ENCODE measurements around the gene CRNN.

CRNN gene

GRCh38 chr1:152415454-152416227 is 1.6 kb upstream of the CRNN start:
- DNase-seq: no peak

- no peak for DNase-seq
Measured at GRCh38 chr1:152412756-152413155, 1.3 kb downstream of the CRNN start.

- no peak for DNase-seq
Measured at GRCh38 chr1:152411134-152411533, 2.9 kb downstream of the CRNN start.

GRCh38 chr1:152410599-152410998 is 3.5 kb downstream of the CRNN start:
- no peak for DNase-seq

GRCh38 chr1:152410028-152410427 is 4.0 kb downstream of the CRNN start:
- no peak for DNase-seq

GRCh38 chr1:152408664-152409063 is 5.4 kb downstream of the CRNN start:
- no peak for DNase-seq

- no peak for DNase-seq
Measured at GRCh38 chr1:152398812-152399698, 15.0 kb downstream of the CRNN start.

GRCh38 chr1:152397474-152397873 is 16.6 kb downstream of the CRNN start:
- DNase-seq: no peak

GRCh38 chr1:152394151-152394550 is 19.9 kb downstream of the CRNN start:
- no peak for DNase-seq

GRCh38 chr1:152392909-152393308 is 21.2 kb downstream of the CRNN start:
- DNase-seq: no peak

- DNase-seq: no peak
Measured at GRCh38 chr1:152388889-152389288, 25.2 kb downstream of the CRNN start.

GRCh38 chr1:152386940-152387339 is 27.1 kb downstream of the CRNN start:
- DNase-seq: no peak

GRCh38 chr1:152380932-152381331 is 33.1 kb downstream of the CRNN start:
- no peak for DNase-seq

GRCh38 chr1:152374451-152374850 is 39.6 kb downstream of the CRNN start:
- no peak for DNase-seq

- DNase-seq: no peak
Measured at GRCh38 chr1:152372672-152373071, 41.4 kb downstream of the CRNN start.

- DNase-seq: no peak
Measured at GRCh38 chr1:152367436-152367835, 46.6 kb downstream of the CRNN start.

GRCh38 chr1:152359906-152360305 is 54.2 kb downstream of the CRNN start, which contains the start of gene FLG2:
Gene FLG2 (minus strand): TSS chr1:152360006. CDS start chr1:152358884, 1,122 bp downstream.
- no peak for DNase-seq
